Activated CD4-positive, alpha-beta T cell treated with anti-CD3 and anti-CD28 coated beads for 48 hours (primary cell): Measurements from ENCODE around the gene RIMOC1.
A peak's percentile ranks its signal among the peaks of the same experiment; 100 is the strongest.
"Not testable (repeated sequence)": the region's sequence is repeated elsewhere in the genome, so short reads cannot be mapped to it uniquely, and the experiment has no call there.

ENCODE experiments used
- DNase-seq: peaks from one replicate; pipeline ENCODE4 v3.0.0-alpha.2; 2020

RIMOC1 gene

GRCh38 chr5:41892031-41892430 is 12.1 kb upstream of the RIMOC1 start:
- DNase-seq, result no peak

GRCh38 chr5:41893074-41893851 is 10.9 kb upstream of the RIMOC1 start:
- DNase-seq, result no peak

GRCh38 chr5:41896230-41896629 is 7.9 kb upstream of the RIMOC1 start:
- no peak for DNase-seq

GRCh38 chr5:41903382-41903891 is 707 bp upstream of the RIMOC1 start:
- DNase-seq, result no peak

GRCh38 chr5:41906151-41906550 is 2.0 kb downstream of the RIMOC1 start:
- DNase-seq, result no peak

- DNase-seq, result no peak
Measured at GRCh38 chr5:41908374-41909079, 4.4 kb downstream of the RIMOC1 start.

- no peak for DNase-seq
Measured at GRCh38 chr5:41918105-41918504, 14.0 kb downstream of the RIMOC1 start.

GRCh38 chr5:41921166-41921565 is 17.0 kb downstream of the RIMOC1 start:
- no peak for DNase-seq

GRCh38 chr5:41921874-41922273 is 17.7 kb downstream of the RIMOC1 start:
- no peak for DNase-seq

GRCh38 chr5:41924526-41924871 is 20.4 kb downstream of the RIMOC1 start:
- DNase-seq, result no peak

GRCh38 chr5:41924872-41925554 is 20.9 kb downstream of the RIMOC1 start, which contains the start of gene FBXO4:
FBXO4 (plus strand) TSS chr5:41925281; CDS start chr5:41925310, 29 bp downstream.
- peak; percentile 92 for DNase-seq

- DNase-seq, result peak; percentile 50
Measured at GRCh38 chr5:41925555-41925951, 21.4 kb downstream of the RIMOC1 start.

GRCh38 chr5:41927604-41928003 is 23.5 kb downstream of the RIMOC1 start:
- no peak for DNase-seq

- DNase-seq, result no peak
Measured at GRCh38 chr5:41929035-41929434, 24.9 kb downstream of the RIMOC1 start.

- no peak for DNase-seq
Measured at GRCh38 chr5:41932770-41933169, 28.6 kb downstream of the RIMOC1 start.

GRCh38 chr5:41935544-41935943 is 31.4 kb downstream of the RIMOC1 start:
- DNase-seq, result no peak

GRCh38 chr5:41940641-41941040 is 36.5 kb downstream of the RIMOC1 start:
- DNase-seq, result no peak

- DNase-seq, result not testable (repeated sequence)
Measured at GRCh38 chr5:41945332-41945955, 41.3 kb downstream of the RIMOC1 start.

- no peak for DNase-seq
Measured at GRCh38 chr5:41951224-41951623, 47.1 kb downstream of the RIMOC1 start.
